Stimulated activated CD4-positive, alpha-beta T cell treated with anti-CD3 and anti-CD28 coated beads, Interleukin-2, amount 100 ng/mL, for 4 hours (primary cell): ENCODE measurements around the gene SLC29A1.
A peak's percentile ranks its signal among the peaks of the same experiment; 100 is the strongest.

Experiments
- DNase-seq: peaks from one replicate; pipeline ENCODE4 v3.0.0-alpha.2; 2020; ENCODE audit warnings: low read depth

Gene SLC29A1

GRCh38 chr6:44237021-44237812, 13.8 kb downstream of the SLC29A1 start:
- peak; percentile 54 for DNase-seq

DNA sequence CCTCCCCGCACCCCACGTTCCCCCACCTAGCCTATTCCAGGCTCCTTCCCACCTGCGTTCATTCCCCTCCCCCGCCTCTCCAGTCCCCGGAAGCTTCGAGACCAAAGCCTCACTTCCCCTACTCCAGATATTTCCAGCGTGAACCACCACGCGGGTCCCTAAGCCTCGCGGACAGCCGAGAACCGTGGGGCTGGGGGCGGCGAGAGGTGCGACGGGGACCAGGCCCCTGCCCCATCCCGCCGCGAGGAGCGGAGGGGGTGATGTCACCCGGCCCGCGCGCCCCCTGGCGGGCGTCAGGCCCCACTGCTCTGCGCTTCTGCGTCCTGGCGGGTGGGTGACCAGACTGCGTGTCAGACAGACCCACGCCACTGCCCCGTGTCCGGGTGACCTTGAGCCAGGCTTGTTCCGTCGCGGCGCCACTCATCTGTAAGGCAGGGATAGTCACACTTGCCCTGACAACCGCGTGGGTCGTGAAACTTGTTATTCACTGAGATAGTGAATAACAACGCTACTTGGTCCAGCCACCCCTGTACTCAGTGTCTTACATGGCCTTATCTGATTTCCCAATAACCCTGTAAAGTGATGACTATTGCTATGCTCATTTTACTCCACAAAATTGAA, 14.5 kb downstream of the SLC29A1 start:
- DNase-seq: peak; percentile 67

DNA sequence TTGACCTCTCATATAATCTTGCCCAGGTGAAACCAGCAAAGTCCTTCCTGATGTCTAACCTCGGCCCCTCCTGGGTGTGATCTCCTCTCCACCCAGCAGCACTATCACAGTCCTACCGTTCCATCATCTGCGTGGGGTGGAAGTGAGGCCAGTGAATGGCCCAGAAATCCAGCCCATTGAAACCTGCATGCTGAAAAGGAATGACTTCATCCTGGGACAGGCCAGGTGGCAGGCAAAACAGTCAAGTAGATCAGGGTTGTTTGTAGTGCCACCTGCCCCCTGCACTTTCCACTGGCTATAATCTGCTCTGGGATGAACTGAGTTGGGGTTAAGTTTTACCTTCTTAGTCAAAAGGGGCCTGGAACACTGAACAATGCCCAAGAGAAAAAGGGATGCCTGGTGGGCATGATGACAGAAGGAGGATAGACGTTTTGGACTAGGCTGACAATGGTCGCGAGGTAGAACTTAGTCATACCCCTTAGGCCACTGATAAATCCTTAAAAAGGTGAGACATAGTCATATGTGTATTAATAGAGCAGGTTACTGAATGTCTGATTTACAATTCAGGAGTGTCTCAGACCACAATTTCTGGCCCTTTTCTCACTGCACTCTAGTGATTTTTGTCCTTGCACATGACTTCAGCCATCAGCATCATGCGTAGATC, 15.4 kb downstream of the SLC29A1 start:
- no peak for DNase-seq

DNA sequence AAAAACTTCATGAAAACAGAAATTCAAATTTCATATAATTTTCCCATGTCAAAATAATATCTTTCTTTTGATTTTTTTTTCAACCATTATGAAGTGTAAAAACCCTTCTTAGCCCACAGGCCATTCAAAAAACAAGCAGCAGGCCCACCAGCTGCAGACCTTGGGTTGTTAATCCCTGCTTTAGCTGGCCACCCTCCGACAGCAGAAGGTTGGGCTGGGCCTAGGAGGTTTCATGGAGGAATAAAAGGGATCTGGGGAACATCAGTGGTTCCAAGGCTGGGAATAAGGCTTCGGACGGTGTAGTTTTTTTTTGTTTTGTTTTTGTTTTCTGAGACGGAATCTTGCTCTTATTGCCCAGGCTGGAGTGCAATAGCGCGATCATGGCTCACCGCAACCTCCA, 19.9 kb downstream of the SLC29A1 start:
- no peak for DNase-seq

DNA sequence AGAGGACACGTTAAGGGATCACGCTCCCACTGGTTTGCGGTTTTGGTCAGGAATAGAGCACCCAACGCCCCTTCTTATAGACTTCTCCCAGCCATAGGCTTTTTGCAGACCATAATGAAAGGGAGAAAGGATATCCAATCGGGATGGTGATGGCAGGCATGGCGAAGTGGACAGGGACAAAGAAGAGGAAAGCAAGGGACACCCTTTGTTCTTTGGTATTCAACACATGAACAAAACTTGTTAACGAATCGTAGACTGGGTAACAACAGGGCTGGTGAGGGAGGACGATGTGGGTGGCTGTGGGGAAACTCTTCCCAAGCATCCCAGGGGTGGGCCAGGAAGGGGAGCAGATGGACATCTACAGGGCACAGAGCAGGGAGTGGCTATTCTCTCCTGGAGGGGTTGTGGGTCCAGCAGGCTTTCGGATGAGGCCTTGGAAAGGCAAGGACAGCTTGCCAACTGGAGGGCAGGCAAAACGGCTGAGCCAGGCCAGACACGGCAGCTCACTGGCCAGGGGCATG, 22.1 kb downstream of the SLC29A1 start:
- DNase-seq: no peak

DNA sequence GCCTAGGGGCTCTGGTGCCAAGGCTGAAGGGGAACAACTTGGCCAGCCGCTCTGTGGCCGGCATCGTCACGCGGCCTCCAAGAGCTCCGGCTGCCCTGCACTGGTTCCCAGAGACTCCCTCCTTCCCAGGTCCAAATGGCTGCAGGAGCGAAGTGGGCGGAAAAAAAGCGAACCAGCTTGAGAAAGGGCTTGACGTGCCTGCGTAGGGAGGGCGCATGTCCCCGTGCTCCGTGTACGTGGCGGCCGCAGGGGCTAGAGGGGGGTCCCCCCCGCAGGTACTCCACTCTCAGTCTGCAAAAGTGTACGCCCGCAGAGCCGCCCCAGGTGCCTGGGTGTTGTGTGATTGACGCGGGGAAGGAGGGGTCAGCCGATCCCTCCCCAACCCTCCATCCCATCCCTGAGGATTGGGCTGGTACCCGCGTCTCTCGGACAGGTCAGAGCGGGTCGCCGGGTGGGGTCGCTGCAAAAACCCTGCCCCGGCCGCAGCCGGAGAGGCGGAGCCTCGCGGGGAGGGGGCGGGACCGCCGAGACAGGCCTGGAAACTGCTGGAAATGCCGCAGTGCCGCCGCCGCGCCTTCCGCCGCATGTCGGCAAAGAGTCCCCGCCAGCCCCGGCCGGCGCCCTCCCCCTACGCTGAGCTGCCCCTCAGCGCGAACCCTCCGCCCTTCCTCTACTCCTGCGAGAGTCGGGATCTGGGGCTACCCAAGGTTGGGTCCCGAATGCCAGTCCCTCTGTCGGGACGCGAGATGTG, 22.7 kb downstream of the SLC29A1 start:
- DNase-seq: peak; percentile 79

DNA sequence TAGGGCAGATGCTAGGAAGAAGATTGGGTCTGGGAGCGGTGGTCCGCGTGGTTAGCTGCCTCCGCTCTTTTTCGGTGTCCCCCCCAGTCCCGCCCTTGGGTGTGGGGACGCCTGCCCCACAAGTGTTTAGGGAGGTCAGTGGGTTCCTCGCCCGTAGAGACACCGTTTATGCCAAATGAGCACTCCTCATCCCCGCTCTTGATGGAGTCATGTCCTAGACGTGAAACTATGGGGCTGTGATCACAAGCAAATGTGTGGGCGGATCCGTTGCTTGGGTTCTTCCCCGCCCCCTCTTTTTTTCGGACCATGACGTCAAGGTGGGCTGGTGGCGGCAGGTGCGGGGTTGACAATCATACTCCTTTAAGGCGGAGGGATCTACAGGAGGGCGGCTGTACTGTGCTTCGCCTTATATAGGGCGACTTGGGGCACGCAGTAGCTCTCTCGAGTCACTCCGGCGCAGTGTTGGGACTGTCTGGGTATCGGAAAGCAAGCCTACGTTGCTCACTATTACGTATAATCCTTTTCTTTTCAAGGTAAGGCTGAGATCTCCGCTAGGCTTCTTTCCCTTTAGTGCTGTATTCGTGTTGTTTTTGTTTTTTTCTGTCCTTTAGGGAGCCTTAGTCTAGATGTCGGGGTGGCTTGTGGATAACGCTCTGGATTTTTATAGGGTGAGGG, 23.4 kb downstream of the SLC29A1 start, which contains the start of gene HSP90AB1:
HSP90AB1 (plus strand) TSS at position 439 of the 675 bp plus-strand sequence. CDS start 1,529 bp downstream, outside the sequence.
- DNase-seq: peak; percentile 97

DNA sequence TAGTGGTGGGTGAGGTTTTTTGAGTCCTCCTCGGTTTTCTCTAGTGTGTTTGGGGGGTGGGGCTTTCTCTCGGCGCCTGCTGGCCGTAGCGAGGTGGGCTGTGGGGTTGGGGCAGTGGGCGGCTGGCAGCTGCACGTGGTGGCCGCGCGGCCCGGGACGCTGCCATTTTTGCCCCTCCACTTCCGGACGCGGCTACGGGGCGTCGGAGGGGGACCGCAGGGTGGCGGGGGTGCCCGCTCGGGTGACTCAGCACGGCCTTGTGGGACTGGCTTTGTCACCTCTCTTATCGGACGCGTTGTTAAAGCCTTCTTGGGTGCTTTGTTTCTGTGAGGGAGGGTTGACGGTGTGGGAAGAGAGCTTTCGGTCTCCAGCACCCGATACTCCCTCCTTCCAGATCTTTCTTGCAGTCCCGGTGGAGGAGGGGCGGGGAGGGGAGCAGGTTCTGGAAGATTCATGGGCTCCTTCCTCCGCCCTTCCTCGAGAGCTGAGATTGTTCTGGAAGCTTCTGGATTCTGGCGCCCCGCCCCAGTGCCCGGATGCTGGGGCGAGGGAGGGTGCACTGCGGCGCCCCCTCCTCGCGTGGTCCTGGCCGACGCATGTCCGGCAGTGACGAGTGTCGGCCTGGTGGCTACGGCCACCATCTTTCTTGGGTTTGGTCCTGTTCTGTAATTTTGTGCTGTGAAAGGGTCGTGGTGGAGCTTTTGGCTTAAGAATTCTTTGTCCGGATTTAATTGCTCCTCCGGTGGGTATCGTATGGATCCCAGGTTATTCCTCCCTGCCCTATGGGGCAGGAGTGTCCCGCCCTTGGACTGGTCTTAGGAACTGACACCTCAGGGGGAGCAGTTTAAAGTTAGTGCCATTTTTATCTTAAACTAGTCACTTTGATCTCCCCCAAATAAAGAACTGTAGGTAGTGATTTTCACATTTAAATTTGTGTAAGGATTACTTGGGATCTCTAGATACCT, 24.2 kb downstream of the SLC29A1 start:
- peak; percentile 89 for DNase-seq

DNA sequence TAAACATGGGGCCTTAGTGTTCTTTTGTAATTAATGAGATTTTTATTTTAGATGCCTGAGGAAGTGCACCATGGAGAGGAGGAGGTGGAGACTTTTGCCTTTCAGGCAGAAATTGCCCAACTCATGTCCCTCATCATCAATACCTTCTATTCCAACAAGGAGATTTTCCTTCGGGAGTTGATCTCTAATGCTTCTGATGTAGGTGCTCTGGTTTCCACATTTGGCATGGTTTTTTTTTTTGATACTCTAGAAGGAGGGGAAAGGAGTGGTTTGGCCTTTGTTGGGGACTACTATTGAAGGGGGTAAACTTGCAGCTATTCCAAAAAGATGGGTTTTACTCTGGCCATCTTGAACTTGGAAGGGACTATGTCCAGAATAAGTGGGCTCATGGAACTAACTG, 25.2 kb downstream of the SLC29A1 start:
- no peak for DNase-seq

- no peak for DNase-seq
Measured at GRCh38 chr6:44249082-44249748, 25.8 kb downstream of the SLC29A1 start.

GRCh38 chr6:44250067-44250717, 26.8 kb downstream of the SLC29A1 start:
- DNase-seq: no peak

DNA sequence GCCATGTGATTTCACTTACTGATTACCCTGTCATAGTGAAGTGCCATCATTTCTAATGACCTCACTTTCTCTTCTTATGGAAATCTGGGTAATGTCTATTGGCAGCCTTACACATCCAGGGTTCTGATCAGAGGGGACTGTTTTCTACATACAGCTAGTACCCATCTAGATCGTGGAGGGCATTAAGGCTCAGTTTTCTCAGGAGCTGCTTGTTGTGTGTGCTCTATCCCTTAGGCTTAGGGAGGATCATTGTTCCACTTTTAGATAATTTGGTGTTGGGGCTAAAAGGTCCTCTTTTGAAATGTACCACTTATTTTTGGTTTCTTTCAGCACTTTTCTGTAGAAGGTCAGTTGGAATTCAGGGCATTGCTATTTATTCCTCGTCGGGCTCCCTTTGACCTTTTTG, 27.3 kb downstream of the SLC29A1 start:
- DNase-seq: no peak

DNA sequence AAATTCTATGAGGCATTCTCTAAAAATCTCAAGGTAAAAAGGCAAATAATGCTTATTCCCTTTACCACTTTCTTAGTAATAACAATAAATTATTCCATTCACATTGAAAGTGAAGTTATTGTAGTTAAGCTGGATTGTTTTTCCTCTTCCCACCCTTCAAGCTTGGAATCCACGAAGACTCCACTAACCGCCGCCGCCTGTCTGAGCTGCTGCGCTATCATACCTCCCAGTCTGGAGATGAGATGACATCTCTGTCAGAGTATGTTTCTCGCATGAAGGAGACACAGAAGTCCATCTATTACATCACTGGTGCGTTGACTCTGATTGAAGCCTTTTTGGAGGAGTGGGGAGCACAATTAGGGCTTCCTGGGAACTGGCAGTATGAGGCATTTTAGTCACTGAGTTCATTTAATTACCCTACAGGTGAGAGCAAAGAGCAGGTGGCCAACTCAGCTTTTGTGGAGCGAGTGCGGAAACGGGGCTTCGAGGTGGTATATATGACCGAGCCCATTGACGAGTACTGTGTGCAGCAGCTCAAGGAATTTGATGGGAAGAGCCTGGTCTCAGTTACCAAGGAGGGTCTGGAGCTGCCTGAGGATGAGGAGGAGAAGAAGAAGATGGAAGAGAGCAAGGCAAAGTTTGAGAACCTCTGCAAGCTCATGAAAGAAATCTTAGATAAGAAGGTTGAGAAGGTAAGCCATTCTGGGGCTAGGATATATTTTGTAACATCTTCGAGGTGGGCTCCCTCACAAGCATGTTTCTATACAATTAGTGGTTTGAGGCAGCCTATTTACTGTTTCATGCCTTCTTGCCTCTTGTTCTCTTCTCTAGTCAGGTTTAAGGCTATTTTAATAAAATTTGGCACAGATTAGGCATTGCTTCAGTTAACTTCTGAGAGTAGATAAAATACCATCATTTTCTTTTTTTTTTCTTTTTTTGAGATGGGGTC, 28.5 kb downstream of the SLC29A1 start:
- DNase-seq: no peak

DNA sequence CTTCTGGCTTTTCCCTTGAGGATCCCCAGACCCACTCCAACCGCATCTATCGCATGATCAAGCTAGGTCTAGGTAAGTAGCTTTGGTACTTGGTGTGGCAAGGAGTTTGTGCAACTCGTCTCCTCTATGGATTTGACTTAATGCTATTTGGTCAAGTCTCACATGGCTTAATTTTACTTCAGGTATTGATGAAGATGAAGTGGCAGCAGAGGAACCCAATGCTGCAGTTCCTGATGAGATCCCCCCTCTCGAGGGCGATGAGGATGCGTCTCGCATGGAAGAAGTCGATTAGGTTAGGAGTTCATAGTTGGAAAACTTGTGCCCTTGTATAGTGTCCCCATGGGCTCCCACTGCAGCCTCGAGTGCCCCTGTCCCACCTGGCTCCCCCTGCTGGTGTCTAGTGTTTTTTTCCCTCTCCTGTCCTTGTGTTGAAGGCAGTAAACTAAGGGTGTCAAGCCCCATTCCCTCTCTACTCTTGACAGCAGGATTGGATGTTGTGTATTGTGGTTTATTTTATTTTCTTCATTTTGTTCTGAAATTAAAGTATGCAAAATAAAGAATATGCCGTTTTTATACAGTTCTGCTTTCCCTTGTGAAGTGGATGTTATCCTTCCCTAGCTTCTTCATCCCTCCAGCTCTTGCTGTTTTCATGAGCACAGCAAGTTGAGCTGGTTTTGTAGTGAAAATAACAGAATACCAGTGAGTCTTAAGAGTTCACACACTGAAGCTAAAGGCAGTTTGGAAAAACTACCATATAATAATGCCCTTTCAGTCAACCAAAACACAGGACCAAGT, 30.1 kb downstream of the SLC29A1 start:
- no peak for DNase-seq

GRCh38 chr6:44254191-44255104, 31.1 kb downstream of the SLC29A1 start:
- no peak for DNase-seq
